ENCODE results near the gene SHISA3. TPM values are rescaled to one million over a fixed set of nuclear protein-coding genes. Genes with fewer than 3 reads are reported as not detected.

SHISA3 gene
- total RNA-seq, 1 experiment from 2014 or later, result 0.18 TPM

DNA sequence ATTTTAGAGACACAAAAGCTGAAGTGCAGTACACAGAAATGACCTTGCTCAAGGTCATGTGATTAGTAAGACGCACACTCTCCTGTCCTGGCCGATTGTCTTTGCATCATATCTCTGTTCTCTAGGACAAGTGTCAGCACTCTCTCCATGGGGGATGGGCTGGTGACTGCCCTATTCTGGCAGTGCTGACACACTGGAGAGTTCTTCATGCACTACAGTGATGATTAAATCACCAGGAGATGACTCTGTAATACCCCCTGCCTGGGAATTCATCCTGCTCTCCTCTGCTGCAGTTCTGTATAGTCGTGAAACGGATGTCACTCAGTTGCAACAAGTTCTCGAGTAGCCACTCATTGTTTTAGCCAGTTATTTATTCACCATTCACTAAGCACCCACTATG is 5.3 kb upstream of the SHISA3 start:
- H3K4me3 ChIP-seq (ENCODE audit: low read depth in 2 of 2, low read length in 2 of 2), result no peak overlapping the region
- ChIA-PET CTCF (no interaction called here), POLR2A (no interaction called here)
- no peak for DNase-seq (ENCODE audit: low read depth, low spot score)
- no peak for ATAC-seq
- H3K27ac ChIP-seq (ENCODE audit: low read length), result no peak overlapping the region
- in situ Hi-C loops (cut with HindIII; ENCODE audit: low pct_unique_long_range_greater_than_20kb, low sequenced_read_pairs), result no loop called here
- intact Hi-C loops (cut with micrococcal nuclease; ENCODE audit: unreplicated experiment), result no loop called here
- no TSS peak for BruUV-seq (replicated peaks)
- H3K4me1 ChIP-seq (ENCODE audit: control insufficient read depth, insufficient read depth, low read length), result no peaks in the 10 kb centered on the region
- no peaks in the 10 kb centered on the region for H3K36me3 ChIP-seq (ENCODE audit: control insufficient read depth, insufficient read depth, low read length)
- peaks cover 5% of the 10 kb centered on the region for H3K27me3 ChIP-seq (ENCODE audit: control insufficient read depth, insufficient read depth, low read length)
- no peaks in the 10 kb centered on the region for H3K9me3 ChIP-seq (ENCODE audit: control insufficient read depth, insufficient read depth, low read depth, low read length)
- TF ChIP-seq, protein P1, sequence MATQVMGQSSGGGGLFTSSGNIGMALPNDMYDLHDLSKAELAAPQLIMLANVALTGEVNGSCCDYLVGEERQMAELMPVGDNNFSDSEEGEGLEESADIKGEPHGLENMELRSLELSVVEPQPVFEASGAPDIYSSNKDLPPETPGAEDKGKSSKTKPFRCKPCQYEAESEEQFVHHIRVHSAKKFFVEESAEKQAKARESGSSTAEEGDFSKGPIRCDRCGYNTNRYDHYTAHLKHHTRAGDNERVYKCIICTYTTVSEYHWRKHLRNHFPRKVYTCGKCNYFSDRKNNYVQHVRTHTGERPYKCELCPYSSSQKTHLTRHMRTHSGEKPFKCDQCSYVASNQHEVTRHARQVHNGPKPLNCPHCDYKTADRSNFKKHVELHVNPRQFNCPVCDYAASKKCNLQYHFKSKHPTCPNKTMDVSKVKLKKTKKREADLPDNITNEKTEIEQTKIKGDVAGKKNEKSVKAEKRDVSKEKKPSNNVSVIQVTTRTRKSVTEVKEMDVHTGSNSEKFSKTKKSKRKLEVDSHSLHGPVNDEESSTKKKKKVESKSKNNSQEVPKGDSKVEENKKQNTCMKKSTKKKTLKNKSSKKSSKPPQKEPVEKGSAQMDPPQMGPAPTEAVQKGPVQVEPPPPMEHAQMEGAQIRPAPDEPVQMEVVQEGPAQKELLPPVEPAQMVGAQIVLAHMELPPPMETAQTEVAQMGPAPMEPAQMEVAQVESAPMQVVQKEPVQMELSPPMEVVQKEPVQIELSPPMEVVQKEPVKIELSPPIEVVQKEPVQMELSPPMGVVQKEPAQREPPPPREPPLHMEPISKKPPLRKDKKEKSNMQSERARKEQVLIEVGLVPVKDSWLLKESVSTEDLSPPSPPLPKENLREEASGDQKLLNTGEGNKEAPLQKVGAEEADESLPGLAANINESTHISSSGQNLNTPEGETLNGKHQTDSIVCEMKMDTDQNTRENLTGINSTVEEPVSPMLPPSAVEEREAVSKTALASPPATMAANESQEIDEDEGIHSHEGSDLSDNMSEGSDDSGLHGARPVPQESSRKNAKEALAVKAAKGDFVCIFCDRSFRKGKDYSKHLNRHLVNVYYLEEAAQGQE (IDR thresholded peaks at IDR 0.05; ENCODE audit: insufficient read depth in 1 of 2, low read depth in 2 of 2, low read length in 1 of 2), result no peak
- no peak for TF ChIP-seq TCF7L2 (IDR thresholded peaks at IDR 0.05; ENCODE audit: low read depth, low read length)
- TF ChIP-seq, protein P2, sequence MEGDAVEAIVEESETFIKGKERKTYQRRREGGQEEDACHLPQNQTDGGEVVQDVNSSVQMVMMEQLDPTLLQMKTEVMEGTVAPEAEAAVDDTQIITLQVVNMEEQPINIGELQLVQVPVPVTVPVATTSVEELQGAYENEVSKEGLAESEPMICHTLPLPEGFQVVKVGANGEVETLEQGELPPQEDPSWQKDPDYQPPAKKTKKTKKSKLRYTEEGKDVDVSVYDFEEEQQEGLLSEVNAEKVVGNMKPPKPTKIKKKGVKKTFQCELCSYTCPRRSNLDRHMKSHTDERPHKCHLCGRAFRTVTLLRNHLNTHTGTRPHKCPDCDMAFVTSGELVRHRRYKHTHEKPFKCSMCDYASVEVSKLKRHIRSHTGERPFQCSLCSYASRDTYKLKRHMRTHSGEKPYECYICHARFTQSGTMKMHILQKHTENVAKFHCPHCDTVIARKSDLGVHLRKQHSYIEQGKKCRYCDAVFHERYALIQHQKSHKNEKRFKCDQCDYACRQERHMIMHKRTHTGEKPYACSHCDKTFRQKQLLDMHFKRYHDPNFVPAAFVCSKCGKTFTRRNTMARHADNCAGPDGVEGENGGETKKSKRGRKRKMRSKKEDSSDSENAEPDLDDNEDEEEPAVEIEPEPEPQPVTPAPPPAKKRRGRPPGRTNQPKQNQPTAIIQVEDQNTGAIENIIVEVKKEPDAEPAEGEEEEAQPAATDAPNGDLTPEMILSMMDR (IDR thresholded peaks at IDR 0.05), result no peak
- TF ChIP-seq POLR2AphosphoS5 (IDR thresholded peaks at IDR 0.05; ENCODE audit: low read depth, low read length), result no peak
- TF ChIP-seq SIN3A (IDR thresholded peaks at IDR 0.05; ENCODE audit: borderline replicate concordance, insufficient read depth, low read depth, low read length), result no peak

DNA sequence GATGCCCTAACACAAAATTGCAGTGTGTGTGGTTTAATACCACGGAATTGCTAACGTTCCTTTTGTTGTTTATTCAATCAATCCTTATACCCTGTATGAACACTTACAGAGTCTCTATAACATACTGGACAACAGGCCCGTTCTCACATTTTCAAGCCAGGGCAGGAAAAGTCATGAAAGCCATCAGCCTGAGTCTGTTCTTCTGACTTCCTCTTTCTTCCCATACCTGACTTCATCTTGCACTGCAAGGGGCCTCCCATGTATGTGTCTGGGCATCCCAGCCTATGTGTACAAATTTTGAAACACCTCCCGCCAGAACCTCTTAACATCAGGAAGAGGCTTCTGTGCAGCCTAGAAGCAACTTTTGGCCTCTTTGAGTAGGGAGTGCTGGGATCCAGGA is 4.9 kb upstream of the SHISA3 start:
- TF ChIP-seq TCF7L2 (IDR thresholded peaks at IDR 0.05; ENCODE audit: low read depth, low read length) (no peak), SIN3A (IDR thresholded peaks at IDR 0.05; ENCODE audit: borderline replicate concordance, insufficient read depth, low read depth, low read length) (no peak), POLR2AphosphoS5 (IDR thresholded peaks at IDR 0.05; ENCODE audit: low read depth, low read length) (no peak)
- TF ChIP-seq, protein P1 (IDR thresholded peaks at IDR 0.05; ENCODE audit: insufficient read depth in 1 of 2, low read depth in 2 of 2, low read length in 1 of 2), result no peak
- TF ChIP-seq, protein P2 (IDR thresholded peaks at IDR 0.05), result no peak
- BruUV-seq (replicated peaks), result no TSS peak
- Histone ChIP-seq H3K27me3 (ENCODE audit: control insufficient read depth, insufficient read depth, low read length) (peaks cover 5% of the 10 kb centered on the region), H3K4me3 (ENCODE audit: low read depth in 2 of 2, low read length in 2 of 2) (no peak overlapping the region), H3K36me3 (ENCODE audit: control insufficient read depth, insufficient read depth, low read length) (no peaks in the 10 kb centered on the region), H3K9me3 (ENCODE audit: control insufficient read depth, insufficient read depth, low read depth, low read length) (no peaks in the 10 kb centered on the region), H3K4me1 (ENCODE audit: control insufficient read depth, insufficient read depth, low read length) (no peaks in the 10 kb centered on the region), H3K27ac (ENCODE audit: low read length) (no peak overlapping the region)
- intact Hi-C loops (cut with micrococcal nuclease; ENCODE audit: unreplicated experiment) (no loop called here), in situ Hi-C loops (cut with HindIII; ENCODE audit: low pct_unique_long_range_greater_than_20kb, low sequenced_read_pairs) (no loop called here)
- ChIA-PET CTCF (no interaction called here), POLR2A (no interaction called here)
- DNase-seq (ENCODE audit: low read depth, low spot score) (no peak), ATAC-seq (no peak)
